K562 (cell line): Measurements from ENCODE around the gene CACNB2. TPM values are rescaled to one million over a fixed set of nuclear protein-coding genes. Genes with fewer than 3 reads are reported as not detected.

Experiments used
- EGR1 ChIP-seq: fragments of 450-650 bp; conservative IDR thresholded peaks from 2 replicates; pipeline ENCODE4 v1.6.1; 2017; ENCODE audit warnings: mild to moderate bottlenecking
- GTF2E2 ChIP-seq: fragments of 200-800 bp; sonication (Bioruptor generic); IDR thresholded peaks from 2 replicates; pipeline ENCODE4 v1.6.1; 2016; ENCODE audit warnings: missing genetic modification characterization, missing compliant biosample characterization
- MAFK ChIP-seq: IDR thresholded peaks from 2 replicates; pipeline ENCODE4 v1.6.1; 2011; ENCODE audit warnings: low read length, improper control_type of control experiment
- MIER1 ChIP-seq: fragments of 450-650 bp; IDR thresholded peaks from 2 replicates; pipeline ENCODE4 v1.6.1; 2016; ENCODE audit warnings: antibody characterized with exemption, mild to moderate bottlenecking, low read depth
- NEUROD1 ChIP-seq: fragments of 150-350 bp; IDR thresholded peaks from 2 replicates; pipeline ENCODE4 v1.6.1; 2014; ENCODE audit warnings: borderline replicate concordance, low read length, low read depth; ENCODE audit not compliant: partially characterized antibody
- NRF1 ChIP-seq, 2 experiments: fragments of 450-650 bp; IDR thresholded peaks in 1 of 2; conservative IDR thresholded peaks in 1 of 2; 2 replicates each; pipeline ENCODE4 v1.6.1; 2014; ENCODE audit warnings: mild to moderate bottlenecking in 2 of 2
- PURB ChIP-seq: sonication (generic); formaldehyde crosslinking; IDR thresholded peaks from 2 replicates; pipeline ENCODE4 v1.9.0; 2021; ENCODE audit warnings: low read depth, mild to moderate bottlenecking, missing genetic modification reagents
- REST ChIP-seq, 2 experiments: fragments of 450-650 bp; formaldehyde crosslinking in 1 of 2; IDR thresholded peaks; 2 replicates each; pipeline versions ENCODE4 v1.4.0 to v1.6.1; 2014 to 2020; ENCODE audit warnings: mild to moderate bottlenecking in 2 of 2, borderline replicate concordance in 1 of 2, low read depth in 1 of 2
- RFX1 ChIP-seq: fragments of 450-650 bp; IDR thresholded peaks from 2 replicates; pipeline ENCODE4 v1.6.1; 2016; ENCODE audit warnings: mild to moderate bottlenecking, moderate library complexity
- SNIP1 ChIP-seq: fragments of 450-650 bp; IDR thresholded peaks from 2 replicates; pipeline ENCODE4 v1.7.1; 2017; ENCODE audit warnings: low read depth, mild to moderate bottlenecking
- ZNF644 ChIP-seq: fragments of 200-800 bp; sonication (Bioruptor generic); IDR thresholded peaks from 2 replicates; pipeline ENCODE4 v1.6.1; 2016; ENCODE audit warnings: low read depth, missing genetic modification characterization, missing compliant biosample characterization
- ZNF655 ChIP-seq: fragments of 250-450 bp; sonication (Bioruptor Pico); IDR thresholded peaks from 2 replicates; pipeline ENCODE4 v1.5.0; 2021
- ZNF766 ChIP-seq: fragments of 200-800 bp; sonication (Bioruptor generic); conservative IDR thresholded peaks from 2 replicates; pipeline ENCODE4 v1.6.1; 2016; ENCODE audit warnings: missing genetic modification characterization, missing compliant biosample characterization
- ZNF780A ChIP-seq: fragments of 250-450 bp; sonication (Bioruptor Pico); IDR thresholded peaks from 2 replicates; pipeline ENCODE4 v1.5.0; 2021; ENCODE audit warnings: mild to moderate bottlenecking
- polyA plus RNA-seq, 8 experiments: library from polyadenylated mRNA; depleted of rRNA in 4 of 8; stranded (reverse) in 5 of 8; unstranded in 3 of 8; fragments of >200 nt; fragmentation: Nextera tagmentation in 2 of 8; fragmentation: Illumina TruSeq in 1 of 8; extraction: Ambion mirVana in 2 of 8; extraction: Trizol in 1 of 8; gene quantifications; 2 replicates each; pipeline versions ENCODE4 v1.2.1 to v1.2.3, GENCODE V29; 2011 to 2014; ENCODE audit warnings: inconsistent platforms in 1 of 8, missing spikeins in 1 of 8
- total RNA-seq, 7 experiments: library from RNA; depleted of rRNA in 6 of 7; stranded (reverse); fragments of >200 nt in 6 of 7; fragmentation: Illumina TruSeq in 2 of 7; extraction: Trizol in 2 of 7; gene quantifications; 2 replicates each; pipeline versions ENCODE4 v1.2.1 to v1.2.3, GENCODE V29; 2011 to 2021; ENCODE audit warnings: low replicate concordance in 1 of 7
- TF ChIP-seq, protein P1 (sequence below): fragments of 450-650 bp; IDR thresholded peaks from 2 replicates; pipeline ENCODE4 v1.6.1; 2016; ENCODE audit warnings: low read depth, mild to moderate bottlenecking, moderate library complexity

The CACNB2 gene
- total and polyA plus RNA-seq, 9 of the 15 experiments (the other 6 are each of a cell fraction or from before 2014, with no cell fraction given) = 1.8 to 2.2 TPM; not detected in 7

- TF ChIP-seq GTF2E2 (tag) = no peak
- TF ChIP-seq MIER1 = no peak
- peak; percentile 93 for TF ChIP-seq MAFK
- TF ChIP-seq EGR1 = no peak
- no peak for TF ChIP-seq NEUROD1
- TF ChIP-seq, protein P1, sequence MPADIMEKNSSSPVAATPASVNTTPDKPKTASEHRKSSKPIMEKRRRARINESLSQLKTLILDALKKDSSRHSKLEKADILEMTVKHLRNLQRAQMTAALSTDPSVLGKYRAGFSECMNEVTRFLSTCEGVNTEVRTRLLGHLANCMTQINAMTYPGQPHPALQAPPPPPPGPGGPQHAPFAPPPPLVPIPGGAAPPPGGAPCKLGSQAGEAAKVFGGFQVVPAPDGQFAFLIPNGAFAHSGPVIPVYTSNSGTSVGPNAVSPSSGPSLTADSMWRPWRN = no peak
- TF ChIP-seq PURB (CRISPR knock-in tag) = no peak
- no peak for TF ChIP-seq RFX1
- no peak for TF ChIP-seq ZNF644 (tag)
- no peak for TF ChIP-seq ZNF766 (CRISPR knock-in tag)
- no peak for TF ChIP-seq SNIP1
- TF ChIP-seq ZNF655 (CRISPR knock-in tag) = no peak
- no peak for TF ChIP-seq REST (IDR thresholded peaks at IDR 0.05; ENCODE audit: borderline replicate concordance)
- TF ChIP-seq REST (CRISPR knock-in tag; IDR thresholded peaks at IDR 0.05; ENCODE audit: low read depth) = no peak
- TF ChIP-seq NRF1 (conservative IDR thresholded peaks at IDR 0.05 in 1 of 2, IDR thresholded peaks at IDR 0.05 in 1 of 2) = no peak
- TF ChIP-seq ZNF780A (CRISPR knock-in tag) = no peak
Measured at GRCh38 chr10:18540195-18540594, 400.0 kb downstream of the CACNB2 start (continued).
